HepG2 (cell line): ENCODE results near the gene KHK. TPM values are rescaled to one million over a fixed set of nuclear protein-coding genes. Genes with fewer than 3 reads are reported as not detected.

ENCODE experiments used
- DNMT1 ChIP-seq: sonication (generic); formaldehyde crosslinking; IDR thresholded peaks from 2 replicates; pipeline ENCODE4 v1.5.1; 2020; ENCODE audit warnings: mild to moderate bottlenecking, missing genetic modification reagents
- IKZF1 ChIP-seq: fragments of 450-650 bp; IDR thresholded peaks from 2 replicates; pipeline ENCODE4 v1.7.1; 2016
- KDM3A ChIP-seq: IDR thresholded peaks from 2 replicates; pipeline ENCODE4 v1.6.1; 2018; ENCODE audit warnings: low read depth, missing compliant biosample characterization
- MAF1 ChIP-seq: sonication (generic); formaldehyde crosslinking; IDR thresholded peaks from 2 replicates; pipeline ENCODE4 v1.5.0; 2020; ENCODE audit warnings: missing genetic modification reagents, borderline replicate concordance
- MAX ChIP-seq: IDR thresholded peaks from 2 replicates; pipeline ENCODE4 v1.6.1; 2012; ENCODE audit warnings: inconsistent platforms
- MXD4 ChIP-seq: IDR thresholded peaks from 2 replicates; pipeline ENCODE4 v1.6.1; 2016; ENCODE audit warnings: mild to moderate bottlenecking, missing biosample characterization, missing genetic modification reagents
- MYNN ChIP-seq: sonication (generic); formaldehyde crosslinking; IDR thresholded peaks from 2 replicates; pipeline ENCODE4 v1.4.0; 2020; ENCODE audit warnings: mild to moderate bottlenecking, low read depth, missing genetic modification reagents
- POGK ChIP-seq: sonication (generic); formaldehyde crosslinking; conservative IDR thresholded peaks from 2 replicates; pipeline ENCODE4 v1.8.0; 2022; ENCODE audit warnings: mild to moderate bottlenecking, moderate library complexity, missing genetic modification reagents
- SIN3B ChIP-seq: fragments of 150-350 bp; IDR thresholded peaks from 2 replicates; pipeline ENCODE4 v1.6.1; 2014; ENCODE audit warnings: low read length
- SRSF9 ChIP-seq: fragments of 200-400 bp; formaldehyde crosslinking; IDR thresholded peaks from 2 replicates; pipeline ENCODE4 v1.6.1; 2018; ENCODE audit warnings: borderline replicate concordance, mild to moderate bottlenecking, low read depth, low read length; ENCODE audit not compliant: insufficient read depth, poor library complexity, severe bottlenecking
- THAP7 ChIP-seq: sonication (generic); formaldehyde crosslinking; IDR thresholded peaks from 2 replicates; pipeline ENCODE4 v1.8.1; 2023; ENCODE audit warnings: mild to moderate bottlenecking, missing genetic modification reagents
- YEATS4 ChIP-seq: sonication (generic); formaldehyde crosslinking; IDR thresholded peaks from 2 replicates; pipeline ENCODE4 v1.4.0; 2020; ENCODE audit warnings: missing genetic modification reagents, borderline replicate concordance
- ZNF230 ChIP-seq: sonication (generic); formaldehyde crosslinking; IDR thresholded peaks from 2 replicates; pipeline ENCODE4 v1.4.0; 2020; ENCODE audit warnings: mild to moderate bottlenecking, missing genetic modification reagents
- ZNF24 ChIP-seq: fragments of 450-650 bp; IDR thresholded peaks from 2 replicates; pipeline ENCODE4 v1.6.1; 2017; ENCODE audit warnings: antibody characterized with exemption, mild to moderate bottlenecking
- ZNF441 ChIP-seq: sonication (generic); formaldehyde crosslinking; IDR thresholded peaks from 2 replicates; pipeline ENCODE4 v1.7.0; 2021; ENCODE audit warnings: missing genetic modification reagents, borderline replicate concordance
- ZNF543 ChIP-seq: sonication (generic); formaldehyde crosslinking; IDR thresholded peaks from 2 replicates; pipeline ENCODE4 v1.4.0; 2020; ENCODE audit warnings: mild to moderate bottlenecking, missing genetic modification reagents
- ZNF569 ChIP-seq: sonication (generic); formaldehyde crosslinking; IDR thresholded peaks from 2 replicates; pipeline ENCODE4 v1.5.0; 2020; ENCODE audit warnings: mild to moderate bottlenecking, missing genetic modification reagents, moderate library complexity, borderline replicate concordance
- ZNF609 ChIP-seq: sonication (generic); formaldehyde crosslinking; IDR thresholded peaks from 2 replicates; pipeline ENCODE4 v1.4.0; 2020; ENCODE audit warnings: mild to moderate bottlenecking, missing genetic modification reagents, borderline replicate concordance
- ZNF740 ChIP-seq: sonication (generic); formaldehyde crosslinking; IDR thresholded peaks from 2 replicates; pipeline ENCODE4 v1.4.0; 2020; ENCODE audit warnings: missing genetic modification reagents
- ZNF747 ChIP-seq: sonication (generic); formaldehyde crosslinking; IDR thresholded peaks from 2 replicates; pipeline ENCODE4 v1.8.1; 2023; ENCODE audit warnings: missing genetic modification reagents, mild to moderate bottlenecking, borderline replicate concordance
- ZNF792 ChIP-seq: IDR thresholded peaks from 2 replicates; pipeline ENCODE4 v1.6.1; 2016
- ZSCAN25 ChIP-seq: sonication (generic); formaldehyde crosslinking; IDR thresholded peaks from 2 replicates; pipeline ENCODE4 v1.8.0; 2022; ENCODE audit warnings: mild to moderate bottlenecking, missing genetic modification reagents
- polyA plus RNA-seq, 8 experiments: library from polyadenylated mRNA; depleted of rRNA in 3 of 8; stranded (reverse) in 7 of 8; unstranded in 1 of 8; fragments of >200 nt; fragmentation: Illumina TruSeq in 4 of 8; extraction: Trizol in 4 of 8; gene quantifications; 2 replicates each; pipeline versions ENCODE4 v1.2.1 to v1.2.3, GENCODE V29; 2011 to 2016; ENCODE audit warnings: low read depth in 4 of 8, missing spikeins in 1 of 8, mixed read lengths in 1 of 8; ENCODE audit not compliant: insufficient read depth in 1 of 8
- total RNA-seq, 5 experiments: library from RNA; depleted of rRNA; stranded (reverse); fragments of >200 nt; fragmentation: Illumina TruSeq; extraction: Trizol; gene quantifications; 2 replicates each; pipeline ENCODE4 v1.2.3, GENCODE V29; 2016; ENCODE audit warnings: low read depth in 1 of 5

KHK gene
- total and polyA plus RNA-seq, 2 of the 13 experiments (the other 11 are each of a cell fraction or from before 2014, with no cell fraction given): 40.9 to 99.2 TPM

- TF ChIP-seq THAP7 (CRISPR knock-in tag) (no peak), IKZF1 (no peak), ZNF792 (CRISPR knock-in tag) (0 out of 2 replicates have a peak, but pooled peaks have one; percentile 14), SRSF9 (no peak), POGK (CRISPR knock-in tag) (peak; percentile 65), MXD4 (CRISPR knock-in tag) (peak; percentile 6; the same call in 1 of the 2 replicates), MAF1 (CRISPR knock-in tag) (no peak), ZNF441 (CRISPR knock-in tag) (no peak; the same call in 1 of the 2 replicates), SIN3B (no peak), ZNF609 (CRISPR knock-in tag) (peak; percentile 53; the same call in 1 of the 2 replicates), ZNF740 (CRISPR knock-in tag) (0 out of 2 replicates have a peak, but pooled peaks have one; percentile 8), ZNF569 (no peak), ZSCAN25 (CRISPR knock-in tag) (peak; percentile 63), ZNF24 (no peak), YEATS4 (peak; percentile 86), ZNF543 (CRISPR knock-in tag) (peak; percentile 24; the same call in 1 of the 2 replicates), ZNF747 (CRISPR knock-in tag) (peak; percentile 0; the same call in 1 of the 2 replicates), DNMT1 (CRISPR knock-in tag) (no peak), ZNF230 (CRISPR knock-in tag) (peak; percentile 50), MAX (peak; percentile 31; the same call in 1 of the 2 replicates), KDM3A (CRISPR knock-in tag) (no peak), MYNN (0 out of 2 replicates have a peak, but pooled peaks have one; percentile 49)
These were observed 36.9 kb upstream of the KHK start (continued) for GRCh38 chr2:27049422-27050280.
